Left renal pelvis (tissue), 4 donors: ENCODE measurements around the gene CNTN5. TPM values are rescaled to one million over a fixed set of nuclear protein-coding genes. Genes with fewer than 3 reads are reported as not detected.

Experiments used
- DNase-seq, 4 donors: peaks; one replicate each; pipeline ENCODE4 v3.0.0-alpha.2; 2013; ENCODE audit warnings: low read depth in 4 of 4, low spot score in 3 of 4
- polyA plus RNA-seq, 4 donors: library from polyadenylated mRNA; unstranded; fragments of 120-200 nt; gene quantifications; one replicate each; pipeline ENCODE4 v1.2.1, GENCODE V29; 2013; ENCODE audit not compliant: insufficient read length in 4 of 4

The CNTN5 gene
- polyA plus RNA-seq, 4 donors, result 21.2 to 123 (median 24.6) TPM

DNA sequence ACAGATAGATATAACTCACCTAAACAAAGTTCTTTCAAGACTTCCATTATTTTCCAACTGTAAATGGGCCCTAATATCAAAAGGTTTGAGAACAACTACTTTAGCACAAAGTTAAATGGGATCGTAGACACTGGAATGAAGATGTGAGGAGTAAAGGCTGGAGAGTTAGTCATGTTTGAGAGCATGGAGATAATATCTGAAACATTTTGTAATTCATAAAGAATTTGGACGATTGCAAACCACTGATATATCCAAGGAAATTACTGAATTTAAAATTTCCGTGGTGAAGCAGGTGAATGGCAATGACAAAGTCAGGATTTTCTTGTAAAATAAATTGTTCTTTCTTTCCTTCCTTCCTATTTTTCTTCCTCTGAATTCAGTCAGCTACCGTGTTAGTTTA lies 564.9 kb downstream of the CNTN5 start:
- no peak for DNase-seq

DNA sequence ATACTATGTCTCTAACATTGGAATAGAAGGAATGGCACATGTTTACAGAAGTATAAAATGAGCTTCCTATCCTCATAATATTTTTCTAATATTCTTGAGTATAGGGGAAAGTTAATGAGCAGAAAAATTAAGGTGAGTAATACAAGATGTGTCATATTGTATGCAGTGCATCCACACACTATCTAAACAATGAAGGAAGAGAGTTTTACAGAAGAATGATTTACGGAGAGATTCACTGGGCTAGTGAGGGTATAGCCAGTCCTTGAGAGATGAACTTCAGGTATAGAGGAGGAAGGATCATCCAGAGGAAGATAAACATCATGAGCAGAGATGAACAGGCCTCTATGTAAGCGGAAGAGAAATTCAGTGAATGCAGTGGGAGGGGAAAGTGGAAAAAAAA lies 569.0 kb downstream of the CNTN5 start:
- no peak for DNase-seq

DNA sequence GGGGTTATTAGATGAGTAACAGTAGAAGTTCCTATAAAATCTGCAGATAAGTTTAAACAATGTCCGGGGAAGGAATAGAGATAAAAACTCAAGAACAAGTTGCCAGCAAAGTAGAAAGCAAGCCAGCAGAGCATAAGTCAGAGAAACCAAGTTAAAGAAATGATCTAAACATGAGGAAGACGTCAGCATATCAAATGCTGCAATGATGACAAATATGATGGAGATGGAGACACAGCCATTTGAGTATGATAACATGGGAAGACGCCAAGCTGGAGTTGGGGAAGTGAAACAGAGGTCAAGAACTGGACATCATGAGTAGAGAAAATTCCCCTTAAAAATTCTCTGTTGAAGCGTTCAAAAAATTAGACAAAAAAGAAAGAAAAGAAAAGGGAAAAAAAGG lies 571.5 kb downstream of the CNTN5 start:
- DNase-seq, result no peak

DNA sequence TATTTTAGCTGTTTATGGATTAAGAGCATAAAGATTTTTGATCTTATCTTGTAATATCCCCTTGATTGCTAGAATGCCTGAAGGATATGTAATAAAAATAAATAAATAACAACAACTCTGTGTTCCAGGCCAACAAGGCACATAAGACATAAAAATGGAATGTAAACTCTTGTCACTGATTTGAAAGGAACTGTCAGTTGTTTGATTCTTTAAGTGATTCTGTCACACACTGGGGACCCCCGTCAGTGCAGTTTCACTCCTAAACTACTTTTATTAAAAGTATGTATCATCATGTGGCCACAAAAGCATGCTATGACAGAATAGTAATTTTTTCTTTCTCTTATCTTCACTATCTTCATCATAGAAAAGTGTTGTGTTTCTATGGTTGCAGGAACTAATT lies 572.4 kb downstream of the CNTN5 start:
- no peak for DNase-seq

DNA sequence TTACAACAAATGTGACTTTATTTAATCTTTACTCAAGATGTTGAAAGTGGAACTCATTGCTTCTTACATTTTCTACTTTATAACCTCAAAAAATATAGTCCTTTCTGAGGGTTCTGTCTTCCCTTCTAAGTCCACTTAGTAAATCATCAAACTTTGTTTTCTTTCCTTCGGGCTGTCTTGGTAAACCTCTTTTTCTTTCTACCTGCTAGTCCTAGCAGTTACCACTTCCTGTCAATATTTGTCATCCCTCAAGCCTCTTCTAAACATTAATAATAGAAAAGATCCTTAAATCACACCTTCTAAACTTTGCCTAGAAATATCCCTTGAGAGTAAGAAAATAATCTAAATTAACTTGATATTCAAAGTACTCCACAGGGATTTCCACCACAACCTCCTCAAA lies 580.4 kb downstream of the CNTN5 start:
- DNase-seq, result no peak

DNA sequence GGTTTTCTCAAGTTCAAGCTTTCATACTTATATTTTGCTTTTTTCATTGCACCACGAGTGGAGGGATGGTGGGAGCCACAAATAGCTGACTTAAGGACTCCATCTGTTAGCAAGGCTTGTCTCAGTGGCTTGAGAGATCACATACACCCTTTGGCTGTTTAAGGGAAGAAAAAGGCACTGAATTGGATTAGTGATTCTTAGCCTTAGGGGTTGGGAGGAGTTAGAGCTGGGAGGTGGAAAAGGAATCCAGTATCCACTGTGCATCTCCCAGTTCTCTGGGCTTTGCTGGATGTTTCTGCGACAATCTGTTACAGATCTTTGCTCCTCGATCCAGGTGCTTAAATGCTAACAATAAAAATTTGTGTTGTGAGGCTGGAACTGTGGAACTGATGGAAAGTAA lies 593.6 kb downstream of the CNTN5 start:
- DNase-seq, result no peak

DNA sequence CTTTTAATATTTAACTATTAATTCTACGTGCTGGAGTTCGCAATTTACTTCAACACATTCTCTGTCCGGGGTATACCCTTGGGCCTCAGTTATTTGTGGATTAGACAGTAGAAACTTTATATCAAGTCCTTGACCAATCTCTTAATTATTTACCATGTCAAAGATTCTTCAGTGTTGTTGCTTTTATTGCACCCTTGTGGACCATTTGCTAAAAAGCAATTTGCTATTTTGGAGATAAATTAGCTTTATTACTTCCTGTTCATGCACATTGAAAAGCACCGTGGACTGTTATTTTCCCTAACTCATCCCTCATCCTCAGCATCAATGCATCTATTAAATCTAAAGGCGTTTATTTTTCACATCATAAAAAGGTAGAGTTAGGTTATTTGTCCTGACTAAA lies 609.9 kb downstream of the CNTN5 start:
- no peak for DNase-seq

DNA sequence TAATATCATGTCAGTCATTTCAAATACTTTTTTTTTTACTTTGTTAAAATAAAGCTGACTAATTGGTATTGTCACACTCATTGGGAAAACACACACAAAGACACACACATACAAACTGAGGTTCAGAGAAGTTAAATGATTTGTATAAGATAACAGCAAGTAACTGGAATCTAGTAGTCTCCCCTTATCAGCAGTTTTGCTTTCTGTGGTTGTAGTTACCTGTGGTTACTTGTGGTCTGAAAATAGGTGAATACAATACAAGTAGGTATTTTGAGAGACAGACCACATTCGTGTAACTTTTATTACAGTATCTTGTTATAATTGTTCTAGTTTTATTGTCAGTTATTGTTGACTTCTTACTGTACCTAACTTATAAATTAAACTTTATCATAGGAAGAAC lies 610.9 kb downstream of the CNTN5 start:
- no peak for DNase-seq

DNA sequence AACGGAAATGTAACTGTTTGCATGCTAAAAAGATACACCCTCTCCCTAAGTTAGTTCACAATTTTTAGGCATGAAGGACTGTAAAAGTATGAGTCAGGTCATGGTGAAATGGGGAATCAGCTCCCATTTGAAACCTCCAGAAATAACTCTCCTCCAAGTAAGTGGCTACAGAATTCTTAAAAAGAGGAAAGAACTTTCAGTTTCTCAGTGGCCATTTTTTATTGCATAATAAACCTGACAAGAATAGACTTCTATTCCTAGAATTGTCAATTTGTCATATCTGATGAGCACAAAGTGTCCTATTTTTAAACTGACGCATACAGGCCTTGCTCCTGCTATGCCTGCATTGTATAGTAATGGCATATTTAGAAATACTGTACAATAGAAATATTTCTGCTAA lies 612.2 kb downstream of the CNTN5 start:
- DNase-seq, result no peak

DNA sequence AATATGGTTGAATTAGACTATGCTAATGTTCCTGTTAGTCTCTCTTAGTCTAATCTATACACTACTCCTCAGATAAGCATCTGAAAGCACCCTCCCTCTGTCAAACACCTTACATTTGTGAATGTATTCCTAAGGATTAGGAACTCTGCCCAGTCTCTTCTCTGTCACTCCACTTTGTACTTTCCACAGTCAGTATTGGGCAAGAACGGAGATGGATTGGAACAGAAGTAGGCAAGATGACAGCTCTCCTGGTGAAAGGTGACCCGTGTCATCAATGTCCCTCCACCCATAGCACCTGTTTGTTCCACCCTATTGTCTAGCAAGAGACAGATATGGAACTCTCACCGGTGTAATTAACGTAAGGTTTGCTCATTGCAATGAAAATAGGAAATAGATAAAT lies 613.8 kb downstream of the CNTN5 start:
- DNase-seq, result no peak

DNA sequence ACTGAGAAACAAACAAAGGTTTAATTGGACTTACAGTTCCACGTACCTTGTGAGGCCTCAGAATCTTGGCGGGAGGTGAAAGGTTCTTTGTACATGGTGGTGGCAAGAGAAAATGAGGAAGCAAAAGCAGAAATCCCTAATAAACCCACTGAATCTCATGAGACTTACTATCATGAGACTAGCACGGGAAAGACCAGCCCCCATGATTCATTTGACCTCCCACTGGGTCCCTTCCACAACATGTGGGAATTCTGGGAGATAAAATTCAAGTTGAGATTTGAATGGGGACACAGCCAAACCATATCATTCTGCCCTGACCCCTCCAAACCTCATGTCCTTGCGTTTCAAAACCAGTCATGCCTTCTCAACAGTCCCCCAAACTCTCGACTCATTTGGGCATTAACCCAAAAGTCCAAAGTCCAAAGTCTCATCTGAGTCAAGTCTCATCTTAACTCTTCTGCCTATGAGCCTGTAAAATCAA lies 617.4 kb downstream of the CNTN5 start:
- no peak for DNase-seq

DNA sequence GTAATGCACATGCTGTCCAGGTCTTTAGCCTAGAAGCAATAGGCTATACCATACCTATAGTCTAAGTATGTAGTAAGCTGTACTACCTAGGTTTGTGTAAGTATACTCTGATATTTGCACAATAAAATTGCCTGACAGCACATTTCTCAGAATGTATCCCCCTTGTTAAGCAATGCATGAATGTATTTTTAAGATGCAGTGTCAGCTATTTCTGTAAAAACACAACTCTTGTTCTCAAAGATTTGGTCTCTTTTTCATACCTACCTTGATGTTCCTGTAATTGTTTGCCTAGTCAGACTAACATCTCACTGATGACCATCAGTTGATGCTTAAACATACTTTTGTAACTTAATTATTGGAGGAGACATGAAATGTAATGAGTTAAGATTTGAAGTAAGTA lies 619.9 kb downstream of the CNTN5 start:
- DNase-seq, result no peak

DNA sequence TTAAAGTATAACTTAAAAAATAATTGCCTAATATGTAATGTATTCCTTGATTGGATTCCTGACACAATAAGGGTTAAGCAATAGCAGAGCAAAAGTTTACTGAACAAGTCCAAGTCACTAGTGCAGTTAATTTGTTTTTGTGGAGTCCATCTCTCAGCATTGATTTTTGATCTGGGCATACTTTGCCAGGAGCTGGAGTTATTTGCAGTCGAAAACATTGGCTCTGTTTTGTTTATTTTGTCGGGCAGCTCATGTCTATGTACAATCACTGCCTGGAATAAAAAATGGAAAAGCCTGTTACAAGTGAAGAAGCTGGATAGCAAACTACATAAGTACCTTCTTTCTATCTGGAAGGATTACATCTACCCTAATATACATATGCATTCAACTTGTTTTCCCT lies 625.2 kb downstream of the CNTN5 start:
- DNase-seq, result no peak

DNA sequence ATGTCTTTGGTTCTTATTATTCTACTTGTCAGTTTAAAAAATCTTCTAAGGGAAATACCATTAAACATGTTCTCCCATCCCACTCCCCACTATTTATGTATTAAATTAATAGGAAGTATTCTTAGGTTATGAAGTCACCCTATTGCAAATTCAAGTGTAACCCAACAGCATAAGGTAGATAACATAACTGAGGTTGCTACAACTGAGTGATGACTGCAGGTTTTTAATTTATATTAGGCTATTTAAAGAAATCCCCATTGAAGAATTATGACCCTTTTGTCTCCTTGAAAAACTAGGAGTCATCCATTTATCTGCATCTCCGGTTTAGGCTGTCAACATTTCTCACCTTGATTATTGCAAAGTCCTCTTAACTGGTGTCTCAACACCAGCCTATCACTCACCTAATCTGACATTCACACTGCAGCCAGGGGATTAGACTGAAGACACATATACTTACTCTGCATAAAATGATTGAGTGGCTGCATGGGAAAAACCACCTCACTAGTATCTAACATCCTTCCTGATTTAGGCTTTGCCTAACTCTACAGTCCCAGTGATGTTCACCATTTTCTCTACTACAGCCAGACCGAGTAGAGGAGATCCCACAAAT lies 649.4 kb downstream of the CNTN5 start:
- DNase-seq, result no peak

DNA sequence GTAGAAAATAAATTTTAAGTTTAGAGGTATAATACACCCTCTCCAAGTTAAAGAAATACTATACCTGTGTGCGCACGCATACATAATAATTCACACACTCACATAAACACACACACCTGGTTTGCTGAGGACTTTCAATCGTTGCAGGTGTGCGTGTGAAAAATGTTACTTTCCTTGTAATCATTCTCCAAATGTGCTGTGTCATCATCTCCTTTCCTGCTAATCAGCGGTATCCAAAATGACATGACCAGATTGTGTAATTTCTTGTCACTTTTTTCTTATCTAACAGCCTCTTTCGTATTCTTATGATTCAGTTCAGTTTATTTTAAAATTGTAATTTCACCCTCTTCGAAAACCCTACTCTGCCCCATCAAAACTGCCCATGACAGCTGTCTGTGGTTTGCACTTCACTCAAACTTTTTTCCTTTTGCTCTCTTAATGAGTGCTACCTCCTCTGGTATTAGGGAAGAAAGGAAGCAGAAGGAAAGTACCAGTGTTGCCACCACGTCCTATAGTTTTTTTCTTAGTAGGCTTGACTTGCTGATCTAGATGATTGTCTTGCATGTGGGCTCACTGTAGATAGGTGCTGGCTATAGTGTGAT lies 651.2 kb downstream of the CNTN5 start:
- DNase-seq, result no peak

DNA sequence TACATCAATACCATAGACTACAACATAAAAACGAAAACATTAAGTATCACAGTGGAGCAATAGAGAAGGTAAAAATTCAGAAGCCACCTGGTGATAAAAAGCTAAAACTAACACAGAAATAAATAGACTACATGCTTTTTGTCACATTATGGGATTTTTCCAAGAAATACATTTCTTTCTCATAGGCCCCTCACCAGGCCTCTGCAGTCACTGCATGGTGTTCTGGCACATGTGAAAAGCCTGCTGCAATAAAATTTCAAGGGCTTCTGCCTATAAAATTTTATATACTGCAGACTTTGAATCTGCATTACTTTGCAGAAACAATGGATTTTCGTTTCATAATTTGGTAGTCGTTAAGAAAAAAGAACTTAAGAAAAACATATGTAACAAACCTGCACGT lies 655.5 kb downstream of the CNTN5 start:
- DNase-seq, result no peak

DNA sequence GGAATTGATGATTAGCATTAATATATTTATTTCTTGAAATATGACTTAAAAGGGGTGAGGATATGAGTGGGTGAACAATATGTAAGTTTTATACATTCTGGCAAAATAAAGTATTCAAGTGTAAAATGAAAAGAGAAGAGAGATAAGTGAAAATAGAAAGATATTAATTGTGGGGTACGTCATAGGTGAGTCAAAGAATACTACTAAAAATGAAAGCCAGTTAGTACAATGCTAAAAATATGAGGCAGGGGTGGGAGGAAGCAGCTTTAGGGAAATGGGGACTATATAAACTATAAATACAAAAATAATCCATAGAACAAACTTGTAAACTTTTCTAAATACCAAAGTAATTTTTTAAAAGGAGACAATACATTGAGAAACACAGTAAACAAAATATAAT lies 661.4 kb downstream of the CNTN5 start:
- no peak for DNase-seq

DNA sequence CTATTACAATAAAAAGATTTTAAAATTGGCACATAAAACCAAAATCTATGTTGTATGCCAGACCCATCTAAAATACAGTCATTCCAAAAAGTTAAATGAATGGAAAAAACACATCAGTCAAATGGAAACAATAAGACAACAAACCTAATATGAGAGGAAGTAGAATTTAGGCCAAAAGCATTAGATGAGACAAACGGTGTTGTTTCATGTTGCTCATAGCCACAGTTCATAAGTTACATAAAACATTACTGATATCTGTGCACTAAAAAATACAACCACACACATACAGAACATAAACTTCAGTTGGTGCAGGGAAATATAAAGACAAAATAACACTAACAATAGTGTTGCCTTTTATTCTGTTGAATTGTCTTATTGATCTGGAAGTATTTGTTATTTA lies 661.9 kb downstream of the CNTN5 start:
- no peak for DNase-seq

DNA sequence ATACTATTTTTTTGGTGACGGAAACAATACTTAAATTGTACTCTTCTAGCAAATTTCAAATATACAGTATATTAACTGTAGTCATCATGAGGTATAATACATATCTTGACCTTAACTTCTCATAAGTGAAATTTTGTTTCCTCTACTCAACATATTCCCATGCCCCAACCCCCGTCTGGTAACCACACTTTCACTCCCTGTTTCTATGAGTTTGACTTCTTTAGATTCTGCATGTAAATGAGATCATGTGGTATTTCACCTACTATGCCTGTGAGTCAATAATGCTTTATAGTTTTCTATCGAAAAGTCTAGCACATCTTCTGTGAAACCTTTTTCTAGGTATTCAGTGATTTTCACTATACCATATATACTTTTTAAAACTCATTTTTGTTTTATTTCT lies 663.2 kb downstream of the CNTN5 start:
- no peak for DNase-seq

DNA sequence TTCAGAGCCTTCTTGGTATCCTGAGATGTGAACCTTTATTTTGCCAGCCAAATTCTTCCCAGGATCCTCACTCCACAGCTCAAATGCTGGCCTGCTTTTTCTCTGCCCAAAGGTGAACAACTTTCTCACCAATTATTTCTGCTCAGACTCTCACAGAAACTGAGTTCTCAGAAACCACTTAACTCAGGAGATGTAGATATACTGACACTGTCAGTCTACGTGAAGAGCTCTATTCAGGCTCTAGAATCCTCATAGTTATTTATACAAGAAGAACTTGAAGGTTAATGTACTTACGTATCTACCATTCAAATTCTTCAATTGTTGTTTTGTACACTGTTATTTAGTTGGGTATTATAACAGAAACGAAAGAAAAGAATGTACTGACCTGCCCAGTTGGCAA lies 666.1 kb downstream of the CNTN5 start:
- no peak for DNase-seq

DNA sequence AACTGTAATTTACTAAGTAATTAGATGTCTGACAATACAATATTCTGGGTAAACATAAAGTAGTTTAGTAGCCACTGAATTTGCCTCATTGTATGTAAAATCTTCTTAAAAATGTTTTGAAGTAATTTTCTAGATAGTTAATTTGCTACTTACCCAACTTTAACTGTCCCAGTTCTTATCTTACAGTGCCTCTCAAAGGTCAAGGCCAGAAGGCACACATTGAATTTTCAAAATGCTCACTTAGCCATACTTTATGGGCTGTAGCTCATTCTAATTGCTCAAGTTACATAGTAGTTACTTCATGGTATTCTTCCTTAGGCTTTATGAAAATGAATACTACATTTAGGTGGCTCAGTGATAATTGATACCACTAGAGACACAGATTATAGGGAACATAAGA lies 666.6 kb downstream of the CNTN5 start:
- DNase-seq, result no peak

DNA sequence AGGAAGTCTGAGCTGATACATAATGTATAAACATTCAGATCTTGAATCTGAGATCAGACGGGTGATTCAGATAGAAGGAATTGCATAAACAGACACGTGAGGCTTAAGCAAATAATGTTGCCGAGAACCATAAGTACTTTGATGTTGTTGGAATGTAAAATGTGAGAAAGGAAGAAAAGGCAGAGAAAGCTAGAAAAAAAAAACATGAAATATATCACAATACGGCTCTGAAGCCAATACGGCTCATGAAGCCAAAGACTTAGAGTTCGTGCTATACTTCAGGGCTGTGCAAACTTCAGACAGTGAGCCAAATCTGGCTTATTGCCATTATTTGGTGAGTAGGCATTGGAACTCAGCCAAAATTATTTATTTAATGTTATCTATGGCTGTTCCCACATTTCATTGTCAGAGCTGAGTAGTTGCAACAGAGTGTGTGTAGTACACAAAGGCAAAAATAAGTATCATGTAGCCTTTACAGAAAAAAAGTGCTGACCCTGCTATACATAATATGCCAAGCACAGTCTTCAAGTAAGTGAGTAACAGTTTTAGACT lies 673.3 kb downstream of the CNTN5 start:
- DNase-seq, result no peak

DNA sequence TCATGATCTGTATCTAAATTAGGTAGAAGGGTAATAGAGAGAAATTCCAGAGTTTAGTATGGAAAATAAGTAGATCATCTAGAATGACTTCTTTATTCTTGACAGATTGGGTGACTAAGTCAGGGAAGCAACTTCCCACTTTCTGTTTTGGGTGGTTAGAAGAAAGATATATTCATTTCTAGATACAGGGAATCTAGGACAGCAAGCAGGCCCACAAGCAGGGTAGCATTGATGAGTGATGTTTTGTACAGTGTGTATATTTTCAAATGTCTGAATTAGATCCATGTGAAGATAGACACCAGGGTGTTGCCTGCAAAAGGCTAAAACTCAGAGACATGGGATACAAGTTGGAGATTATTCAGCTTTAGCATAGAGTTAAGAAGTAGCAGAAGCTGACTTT lies 674.4 kb downstream of the CNTN5 start:
- no peak for DNase-seq
